Lower lobe of right lung (tissue), 2 donors: Measurements from ENCODE around the gene RBCK1. TPM values are rescaled to one million over a fixed set of nuclear protein-coding genes. Genes with fewer than 3 reads are reported as not detected.
"Not testable (repeated sequence)": the region's sequence is repeated elsewhere in the genome, so short reads cannot be mapped to it uniquely, and the experiment has no call there.

Source experiments
- ATAC-seq, 2 donors: fragments of 200-7000 bp; cut with Tn5 transposase; one replicate each; pipeline ENCODE4 v1.9.1; 2020 to 2022; ENCODE audit warnings: mild to moderate bottlenecking in 2 of 2, moderate library complexity in 2 of 2
- DNase-seq: peaks from one replicate; pipeline ENCODE4 v3.0.0-alpha.2; 2020
- H3K27ac ChIP-seq: fragments of 200-600 bp; one replicate; pipeline ENCODE4 v1.8.0; 2022
- H3K27me3 ChIP-seq: fragments of 200-600 bp; one replicate; pipeline ENCODE4 v1.8.0; 2022; ENCODE audit warnings: low read depth
- H3K36me3 ChIP-seq: fragments of 200-600 bp; one replicate; pipeline ENCODE4 v1.8.0; 2022; ENCODE audit warnings: mild to moderate bottlenecking
- H3K4me1 ChIP-seq: fragments of 200-600 bp; one replicate; pipeline ENCODE4 v1.8.0; 2022
- H3K4me3 ChIP-seq: fragments of 200-600 bp; one replicate; pipeline ENCODE4 v1.8.0; 2022; ENCODE audit warnings: mild to moderate bottlenecking
- H3K9me3 ChIP-seq: fragments of 200-600 bp; one replicate; pipeline ENCODE4 v1.8.0; 2022
- CTCF ChIP-seq: fragments of 200-600 bp; IDR thresholded peaks from one replicate; pipeline ENCODE4 v1.8.0; 2022; ENCODE audit warnings: antibody characterized with exemption, mild to moderate bottlenecking
- intact Hi-C: fragments of 100-400 bp; cut with DNase I; formaldehyde crosslinking; loops from one replicate; pipeline ENCODE4 v1.11.0; 2022
- total RNA-seq: library from RNA; stranded (reverse); fragmentation: NEBNext Ultra II Directional; extraction: Animal tissue kit (Norgen Biotek cat#: 25700); gene quantifications from one replicate; pipeline ENCODE4 v1.2.1, GENCODE V29; 2021
- donor health status: DM: no; HTN: yes; CAD: no; lungs with severe emphysema.

RBCK1 gene
- total RNA-seq, 1 donor from 2014 or later, result 95.7 TPM

GRCh38 chr20:368915-369314, 39.2 kb upstream of the RBCK1 start:
- intact Hi-C loops, result no loop called here
- ATAC-seq (no peak), DNase-seq (no peak)
- Histone ChIP-seq H3K36me3 (no peaks in the 10 kb centered on the region), H3K27ac (no peak overlapping the region), H3K4me1 (peaks cover 39% of the 10 kb centered on the region), H3K4me3 (no peak overlapping the region), H3K9me3 (no peaks in the 10 kb centered on the region), H3K27me3 (no peaks in the 10 kb centered on the region)
- no peak for TF ChIP-seq CTCF

GRCh38 chr20:370151-370600, 37.9 kb upstream of the RBCK1 start:
- Histone ChIP-seq H3K27ac (peak overlapping the region; percentile 12), H3K9me3 (no peaks in the 10 kb centered on the region), H3K36me3 (no peaks in the 10 kb centered on the region), H3K4me1 (peaks cover 39% of the 10 kb centered on the region), H3K27me3 (no peaks in the 10 kb centered on the region), H3K4me3 (no peak overlapping the region)
- no peak for TF ChIP-seq CTCF
- intact Hi-C loops, result no loop called here
- ATAC-seq, result peak; percentile 64
- DNase-seq, result peak; percentile 58

- H3K4me1 ChIP-seq, result peaks cover 39% of the 10 kb centered on the region
- no peaks in the 10 kb centered on the region for H3K36me3 ChIP-seq
- ATAC-seq, result peak in 1 of 2 donors; percentile 8
- intact Hi-C loops, result no loop called here
- H3K27me3 ChIP-seq, result no peaks in the 10 kb centered on the region
- H3K9me3 ChIP-seq, result no peaks in the 10 kb centered on the region
- no peak overlapping the region for H3K4me3 ChIP-seq
- DNase-seq, result no peak
- H3K27ac ChIP-seq, result peak overlapping the region; percentile 66
- no peak for TF ChIP-seq CTCF
These were observed 36.9 kb upstream of the RBCK1 start for GRCh38 chr20:370977-371754.

- TF ChIP-seq CTCF, result no peak
- intact Hi-C loops, result no loop called here
- no peak overlapping the region for H3K4me3 ChIP-seq
- H3K9me3 ChIP-seq, result no peaks in the 10 kb centered on the region
- no peaks in the 10 kb centered on the region for H3K36me3 ChIP-seq
- ATAC-seq, result peak; percentile 90 to 92
- no peaks in the 10 kb centered on the region for H3K27me3 ChIP-seq
- peak overlapping the region; percentile 66 for H3K27ac ChIP-seq
- peaks cover 39% of the 10 kb centered on the region for H3K4me1 ChIP-seq
- DNase-seq, result peak; percentile 92
These were observed 36.1 kb upstream of the RBCK1 start for GRCh38 chr20:371755-372542.

GRCh38 chr20:372543-373082, 35.5 kb upstream of the RBCK1 start:
- Histone ChIP-seq H3K4me1 (peaks cover 39% of the 10 kb centered on the region), H3K27ac (peak overlapping the region; percentile 66)
- intact Hi-C loops, H3K9me3 ChIP-seq, H3K36me3 ChIP-seq, DNase-seq, H3K27me3 ChIP-seq, H3K4me3 ChIP-seq: not testable (repeated sequence)
- ATAC-seq, result peak; percentile 20 to 56
